Esophagus muscularis mucosa (tissue), 4 donors: ENCODE measurements around the gene VSX1. TPM values are rescaled to one million over a fixed set of nuclear protein-coding genes. Genes with fewer than 3 reads are reported as not detected.

ENCODE experiments used
- DNase-seq: peaks from one replicate; pipeline ENCODE4 v3.0.0-alpha.2; 2017; ENCODE audit errors: extremely low spot score
- H3K27ac ChIP-seq, 4 donors: fragments of 200-600 bp; sonication (generic); replicated peaks in 1 of 4; 1 replicate in 3 of 4; 2 replicates in 1 of 4; pipeline ENCODE4 v1.5.1; 2016 to 2019; ENCODE audit warnings: mild to moderate bottlenecking in 1 of 4
- H3K27me3 ChIP-seq, 4 donors: fragments of 200-600 bp; sonication (generic); one replicate each; pipeline versions ENCODE4 v1.5.1 to v1.6.0; 2016 to 2019
- H3K36me3 ChIP-seq, 4 donors: fragments of 200-600 bp; sonication (generic); one replicate each; pipeline ENCODE4 v1.5.1; 2016 to 2019
- H3K4me1 ChIP-seq, 4 donors: fragments of 200-600 bp; sonication (generic); one replicate each; pipeline ENCODE4 v1.5.1; 2016 to 2019
- H3K4me3 ChIP-seq, 4 donors: fragments of 200-600 bp; sonication (generic); 1 replicate in 2 of 4; 2 replicates in 2 of 4; pipeline ENCODE4 v1.5.1; 2016 to 2019; ENCODE audit warnings: mild to moderate bottlenecking in 4 of 4, moderate library complexity in 1 of 4
- H3K9me3 ChIP-seq, 4 donors: fragments of 200-600 bp; sonication (generic); 1 replicate in 3 of 4; 2 replicates in 1 of 4; pipeline ENCODE4 v1.5.1; 2016 to 2019
- EP300 ChIP-seq: sonication (generic); formaldehyde crosslinking; IDR thresholded peaks from one replicate; pipeline ENCODE4 v1.6.1; 2017; ENCODE audit warnings: antibody characterized with exemption
- POLR2A ChIP-seq: fragments of 450-650 bp; IDR thresholded peaks from one replicate; pipeline ENCODE4 v1.6.1; 2017; ENCODE audit warnings: antibody characterized with exemption, moderate library complexity, mild to moderate bottlenecking, low read depth
- POLR2AphosphoS5 ChIP-seq, 2 donors: sonication (generic); formaldehyde crosslinking; IDR thresholded peaks; one replicate each; pipeline ENCODE4 v1.6.1; 2017; ENCODE audit warnings: antibody characterized with exemption in 2 of 2
- WGBS: methylation state at CpG from one replicate; pipeline ENCODE4 v1.1.5; 2018; 5-methylcytosine and 5-hydroxymethylcytosine counted together
- intact Hi-C: fragments of 100-400 bp; cut with DNase I; formaldehyde crosslinking; loops from one replicate; pipeline ENCODE4 v1.15.1; 2023
- total RNA-seq, 4 donors: library from RNA; depleted of rRNA; stranded (reverse); fragments of >200 nt; gene quantifications; one replicate each; pipeline versions ENCODE4 v1.1.0 to v1.2.1, GENCODE V29; 2016
- TF ChIP-seq, protein P1 (sequence below), 3 experiments: fragments of 200-600 bp in 2 of 3; fragments of 450-650 bp in 1 of 3; sonication (generic) in 2 of 3; IDR thresholded peaks; one replicate each; pipeline ENCODE4 v1.5.1; 2017 to 2019; ENCODE audit warnings: antibody characterized with exemption in 3 of 3, mild to moderate bottlenecking in 2 of 3, moderate library complexity in 1 of 3

Gene VSX1
- total RNA-seq, 4 donors from 2014 or later: 0.83 TPM; not detected in 3

DNA sequence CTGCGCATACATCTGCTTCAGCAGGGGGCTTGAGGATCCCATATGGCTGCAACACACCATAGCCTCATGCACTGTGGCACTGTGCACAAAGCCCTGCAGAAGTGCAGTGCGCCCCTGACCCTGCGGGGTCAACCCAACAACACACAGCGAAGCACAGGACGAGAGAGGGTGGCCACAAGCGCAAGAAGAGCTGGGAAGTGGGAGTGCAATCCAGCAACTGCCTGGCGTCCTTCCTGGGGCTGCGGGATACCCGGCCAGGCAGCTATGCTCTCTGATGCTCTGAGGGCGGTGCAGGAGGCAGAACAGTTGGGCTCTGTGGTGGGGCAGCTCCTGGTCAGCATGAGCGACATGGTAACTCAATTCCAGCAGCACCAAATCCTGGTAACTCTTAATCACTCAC is 18.4 kb downstream of the VSX1 start:
- no peaks in the 10 kb centered on the region for H3K9me3 ChIP-seq
- no peak overlapping the region for H3K4me3 ChIP-seq
- intact Hi-C loops: loop anchor here (10.0 kb wide), 1 partner anchor 231 kb away; no protein-coding TSS in a partner anchor
- no peak overlapping the region for H3K27ac ChIP-seq
- H3K36me3 ChIP-seq: no peaks in the 10 kb centered on the region
- H3K27me3 ChIP-seq: no peaks in the 10 kb centered on the region
- DNase-seq: no peak
- 82% methylated on average over 3 of the region's 11 CpGs for WGBS
- H3K4me1 ChIP-seq: peaks cover 19 to 29% (median 22%) of the 10 kb centered on the region in 4 donors
- TF ChIP-seq POLR2AphosphoS5 (IDR thresholded peaks at IDR 0.05) (no peak), EP300 (no peak), POLR2A (no peak)
- TF ChIP-seq, protein P1, sequence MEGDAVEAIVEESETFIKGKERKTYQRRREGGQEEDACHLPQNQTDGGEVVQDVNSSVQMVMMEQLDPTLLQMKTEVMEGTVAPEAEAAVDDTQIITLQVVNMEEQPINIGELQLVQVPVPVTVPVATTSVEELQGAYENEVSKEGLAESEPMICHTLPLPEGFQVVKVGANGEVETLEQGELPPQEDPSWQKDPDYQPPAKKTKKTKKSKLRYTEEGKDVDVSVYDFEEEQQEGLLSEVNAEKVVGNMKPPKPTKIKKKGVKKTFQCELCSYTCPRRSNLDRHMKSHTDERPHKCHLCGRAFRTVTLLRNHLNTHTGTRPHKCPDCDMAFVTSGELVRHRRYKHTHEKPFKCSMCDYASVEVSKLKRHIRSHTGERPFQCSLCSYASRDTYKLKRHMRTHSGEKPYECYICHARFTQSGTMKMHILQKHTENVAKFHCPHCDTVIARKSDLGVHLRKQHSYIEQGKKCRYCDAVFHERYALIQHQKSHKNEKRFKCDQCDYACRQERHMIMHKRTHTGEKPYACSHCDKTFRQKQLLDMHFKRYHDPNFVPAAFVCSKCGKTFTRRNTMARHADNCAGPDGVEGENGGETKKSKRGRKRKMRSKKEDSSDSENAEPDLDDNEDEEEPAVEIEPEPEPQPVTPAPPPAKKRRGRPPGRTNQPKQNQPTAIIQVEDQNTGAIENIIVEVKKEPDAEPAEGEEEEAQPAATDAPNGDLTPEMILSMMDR (IDR thresholded peaks at IDR 0.05): no peak

DNA sequence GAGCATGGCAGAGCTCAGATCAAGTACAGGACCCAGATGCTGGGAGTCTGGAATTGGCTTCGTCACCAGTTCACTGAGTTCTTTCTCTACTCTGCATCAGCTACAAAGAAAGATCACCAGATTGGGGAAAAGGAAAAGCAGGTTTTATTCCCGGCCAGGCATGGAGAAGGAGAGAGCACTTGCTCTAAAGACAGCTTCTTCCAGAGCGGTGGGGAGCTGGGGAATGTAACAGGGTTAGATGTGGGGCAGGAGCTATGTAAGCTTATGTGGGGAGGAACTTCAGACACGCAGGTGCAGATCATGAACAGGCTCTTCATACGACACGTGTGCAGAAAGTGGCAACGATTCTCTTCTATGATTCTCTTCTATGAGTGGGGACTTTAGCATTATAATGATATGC is 19.1 kb downstream of the VSX1 start:
- DNase-seq: no peak
- H3K9me3 ChIP-seq: no peaks in the 10 kb centered on the region
- no peaks in the 10 kb centered on the region for H3K36me3 ChIP-seq
- H3K4me1 ChIP-seq: peaks cover 22 to 35% (median 24%) of the 10 kb centered on the region in 4 donors
- no peak overlapping the region for H3K4me3 ChIP-seq
- intact Hi-C loops: loop anchor here (10.0 kb wide), 1 partner anchor 232 kb away; no protein-coding TSS in a partner anchor
- WGBS: 82% methylated on average over 7 of the region's 7 CpGs
- no peaks in the 10 kb centered on the region for H3K27me3 ChIP-seq
- TF ChIP-seq, protein P1 (IDR thresholded peaks at IDR 0.05): no peak
- TF ChIP-seq POLR2AphosphoS5 (IDR thresholded peaks at IDR 0.05) (no peak), EP300 (no peak), POLR2A (no peak)
- no peak overlapping the region for H3K27ac ChIP-seq

DNA sequence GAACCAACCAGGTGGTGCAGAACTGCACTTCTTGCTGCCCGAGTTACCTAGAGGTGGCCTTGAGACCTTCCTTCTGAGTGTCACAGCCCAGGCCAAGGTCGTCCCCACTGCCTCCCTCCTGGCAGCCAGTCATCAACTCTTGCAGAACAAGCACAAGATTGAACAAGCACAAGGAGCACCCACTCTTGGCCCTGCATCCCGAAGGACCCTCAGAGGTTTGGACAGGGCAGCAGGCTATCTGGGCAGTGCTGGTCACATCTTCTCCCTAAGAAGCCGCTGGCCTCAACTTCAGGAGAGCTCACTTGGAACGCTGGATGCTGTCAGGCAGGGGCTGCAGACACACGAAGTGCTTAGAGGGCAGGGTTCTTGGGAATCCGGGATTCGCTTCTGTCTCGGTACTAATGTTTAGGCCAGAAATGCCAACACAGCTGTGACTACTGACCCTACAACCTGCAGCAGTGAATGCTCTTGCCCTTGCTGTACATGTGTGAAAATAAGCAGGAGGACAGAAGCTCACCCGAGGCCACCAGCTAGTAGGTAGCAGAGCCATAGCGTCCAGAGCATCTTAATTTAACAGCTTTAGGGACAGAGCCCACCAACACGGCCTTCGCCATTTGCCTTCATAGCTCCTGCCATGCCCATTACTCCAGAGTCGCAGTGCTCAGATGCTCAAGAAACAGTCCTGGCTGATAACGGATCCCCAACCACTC is 20.0 kb downstream of the VSX1 start:
- no peak for DNase-seq
- Histone ChIP-seq H3K27me3 (no peaks in the 10 kb centered on the region), H3K9me3 (peaks cover 0 to 3% (median 0%) of the 10 kb centered on the region in 4 donors), H3K4me1 (peaks cover 22 to 38% (median 25%) of the 10 kb centered on the region in 4 donors), H3K27ac (no peak overlapping the region), H3K4me3 (no peak overlapping the region), H3K36me3 (no peaks in the 10 kb centered on the region)
- TF ChIP-seq, protein P1 (IDR thresholded peaks at IDR 0.05): no peak
- no peak for TF ChIP-seq EP300
- no peak for TF ChIP-seq POLR2A
- TF ChIP-seq POLR2AphosphoS5 (IDR thresholded peaks at IDR 0.05): no peak
- WGBS: 80% methylated on average over 15 of the region's 15 CpGs
- intact Hi-C loops: loop anchor here (10.0 kb wide), 1 partner anchor 233 kb away; no protein-coding TSS in a partner anchor

DNA sequence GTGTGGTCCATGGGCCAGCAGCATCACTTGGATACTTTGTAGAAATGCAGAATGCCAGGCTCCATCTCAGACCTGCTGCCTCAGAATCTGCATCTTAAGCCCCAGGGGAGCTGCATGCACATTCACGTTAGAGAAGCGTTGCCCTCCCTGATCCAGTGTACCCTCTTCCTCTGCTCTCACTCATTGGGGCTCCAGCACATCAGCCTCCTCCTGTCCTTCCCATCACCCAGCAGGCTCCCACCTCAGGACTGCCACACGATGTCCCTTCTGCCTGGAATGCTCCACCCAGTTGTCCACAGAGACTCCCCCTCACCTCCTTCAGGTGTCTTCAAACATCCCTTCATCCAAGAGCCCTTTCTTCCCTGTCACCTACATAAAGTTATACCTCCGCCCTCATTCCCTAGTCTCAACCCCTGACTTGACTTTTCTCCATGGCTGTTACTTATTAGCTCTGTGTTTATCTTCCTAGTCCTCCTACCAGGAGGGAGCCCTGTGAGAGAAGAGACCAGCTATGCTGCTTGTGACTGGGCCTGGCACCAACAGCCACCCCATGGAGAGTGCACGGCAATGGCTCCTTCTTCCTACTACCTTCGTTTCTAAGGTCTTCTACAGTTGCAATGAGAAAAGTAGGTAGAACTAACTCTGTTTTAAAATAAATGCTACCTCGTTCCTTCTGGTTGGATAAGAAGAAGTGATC is 20.7 kb downstream of the VSX1 start:
- no peak for DNase-seq
- no peaks in the 10 kb centered on the region for H3K36me3 ChIP-seq
- peaks cover 0 to 3% (median 0%) of the 10 kb centered on the region in 4 donors for H3K9me3 ChIP-seq
- WGBS: 91% methylated on average over 7 of the region's 7 CpGs
- TF ChIP-seq EP300: no peak
- TF ChIP-seq, protein P1 (IDR thresholded peaks at IDR 0.05): no peak
- TF ChIP-seq POLR2AphosphoS5 (IDR thresholded peaks at IDR 0.05): no peak
- no peak for TF ChIP-seq POLR2A
- intact Hi-C loops: loop anchor here (10.0 kb wide), 1 partner anchor 234 kb away; no protein-coding TSS in a partner anchor
- no peak overlapping the region for H3K27ac ChIP-seq
- H3K4me1 ChIP-seq: peaks cover 29 to 44% (median 32%) of the 10 kb centered on the region in 4 donors
- no peaks in the 10 kb centered on the region for H3K27me3 ChIP-seq
- no peak overlapping the region for H3K4me3 ChIP-seq
